Ovary (tissue), 9 donors: ENCODE measurements around the gene TLCD3A. TPM values are rescaled to one million over a fixed set of nuclear protein-coding genes. Genes with fewer than 3 reads are reported as not detected.

ENCODE experiments used
- DNase-seq, 5 donors: peaks; one replicate each; pipeline ENCODE4 v3.0.0-alpha.2; 2019 to 2020
- H3K27ac ChIP-seq, 2 donors: fragments of 200-600 bp; one replicate each; pipeline versions ENCODE4 v1.5.1 to v1.8.0; 2019 to 2022
- H3K27me3 ChIP-seq: fragments of 200-600 bp; one replicate; pipeline ENCODE4 v1.8.0; 2022
- H3K36me3 ChIP-seq: fragments of 200-600 bp; sonication (generic); one replicate; pipeline ENCODE4 v1.5.1; 2019
- H3K4me1 ChIP-seq: one replicate; pipeline ENCODE4 v1.8.1; 2013; ENCODE audit warnings: mild to moderate bottlenecking, moderate library complexity; ENCODE audit not compliant: insufficient read depth
- H3K4me3 ChIP-seq: fragments of 200-600 bp; sonication (generic); one replicate; pipeline ENCODE4 v1.5.1; 2017
- H3K9me3 ChIP-seq, 2 donors: fragments of 200-600 bp in 1 of 2; sonication (generic) in 1 of 2; one replicate each; pipeline versions ENCODE4 v1.5.1 to v1.8.1; 2013 to 2019; ENCODE audit warnings: mild to moderate bottlenecking in 1 of 2, moderate library complexity in 1 of 2
- CTCF ChIP-seq, 3 donors: fragments of 450-650 bp in 2 of 3; fragments of 200-600 bp in 1 of 3; IDR thresholded peaks; one replicate each; pipeline versions ENCODE4 v1.5.1 to v1.8.0; 2016 to 2022; ENCODE audit warnings: antibody characterized with exemption in 3 of 3, mild to moderate bottlenecking in 1 of 3
- EP300 ChIP-seq: sonication (generic); formaldehyde crosslinking; IDR thresholded peaks from one replicate; pipeline ENCODE4 v1.6.1; 2017; ENCODE audit warnings: antibody characterized with exemption
- POLR2A ChIP-seq: fragments of 450-650 bp; IDR thresholded peaks from one replicate; pipeline ENCODE4 v1.6.1; 2017; ENCODE audit warnings: antibody characterized with exemption, mild to moderate bottlenecking, moderate library complexity
- WGBS, 3 donors: extraction: QIAGEN DNeasy Blood & Tissue Kit in 1 of 3; methylation state at CpG; one replicate each; pipeline versions ENCODE4 v1.1.5 to v1.1.7; 2013 to 2017; 5-methylcytosine and 5-hydroxymethylcytosine counted together
- intact Hi-C, 4 donors: fragments of 100-400 bp; cut with DNase I; formaldehyde crosslinking; loops; one replicate each; pipeline versions ENCODE4 v1.11.0 to v1.15.1; 2022 to 2023
- polyA plus RNA-seq, 2 donors: library from polyadenylated mRNA; stranded (reverse); fragments of 200-250 nt in 1 of 2; fragments of 350-450 nt in 1 of 2; fragmentation: Illumina TruSeq in 1 of 2; extraction: RNeasy Lipid Tissue Mini Kit (QIAGEN cat#74804) in 1 of 2; gene quantifications; one replicate each; pipeline ENCODE4 v1.2.3, GENCODE V29; 2013 to 2014
- total RNA-seq, 7 donors: library from RNA; depleted of rRNA in 2 of 7; stranded (reverse); fragments of >200 nt in 2 of 7; fragmentation: NEBNext Ultra II Directional in 3 of 7; extraction: Animal tissue kit (Norgen Biotek cat#: 25700) in 3 of 7; gene quantifications; one replicate each; pipeline versions ENCODE4 v1.1.0 to v1.2.4, GENCODE V29; 2016 to 2023
- donor health status: DM: no; HTN: no; CAD: no; lungs with moderate emphysema.
- donor health status: DM: no; HTN: no; CAD: no.
- donor health status: Bipolar disorder and iron deficiency.
- donor health status: DM: yes; HTN: yes; CAD: no.
- donor health status: DM: no; HTN: no; CAD: no.
- donor health status: DM: yes; HTN: yes; CAD: no.

TLCD3A gene
- total and polyA plus RNA-seq, 9 donors, result 3.0 to 17.8 (median 13.1) TPM

GRCh38 chr17:750431-751037 lies 18.1 kb downstream of the TLCD3A start:
- no peak overlapping the region for H3K4me3 ChIP-seq
- no peak overlapping the region for H3K27ac ChIP-seq
- WGBS, 3 donors, result 67 to 79% (median 71%) methylated on average over 8 of the region's 8 CpGs
- H3K36me3 ChIP-seq, result no peaks in the 10 kb centered on the region
- no peaks in the 10 kb centered on the region for H3K27me3 ChIP-seq
- intact Hi-C loops, result no loop called here
- TF ChIP-seq CTCF (IDR thresholded peaks at IDR 0.05) (no peak), EP300 (no peak), POLR2A (no peak)
- peaks cover 8% of the 10 kb centered on the region for H3K4me1 ChIP-seq
- no peaks in the 10 kb centered on the region for H3K9me3 ChIP-seq
- no peak for DNase-seq

- peak in 1 of 5 donors; percentile 41 for DNase-seq
- Histone ChIP-seq H3K27ac (peak overlapping the region; percentile 45 to 60), H3K4me1 (peaks cover 8% of the 10 kb centered on the region), H3K36me3 (no peaks in the 10 kb centered on the region), H3K9me3 (no peaks in the 10 kb centered on the region), H3K27me3 (no peaks in the 10 kb centered on the region), H3K4me3 (peak overlapping the region; percentile 81)
- TF ChIP-seq CTCF (IDR thresholded peaks at IDR 0.05), result no peak
- TF ChIP-seq POLR2A, result no peak
- TF ChIP-seq EP300, result no peak
- intact Hi-C loops, result no loop called here
- WGBS, 3 donors, result 1 to 2% (median 1%) methylated on average over 25 to 49 of the region's 49 CpGs
Measured at GRCh38 chr17:751269-752001, 19.0 kb downstream of the TLCD3A start.

DNA sequence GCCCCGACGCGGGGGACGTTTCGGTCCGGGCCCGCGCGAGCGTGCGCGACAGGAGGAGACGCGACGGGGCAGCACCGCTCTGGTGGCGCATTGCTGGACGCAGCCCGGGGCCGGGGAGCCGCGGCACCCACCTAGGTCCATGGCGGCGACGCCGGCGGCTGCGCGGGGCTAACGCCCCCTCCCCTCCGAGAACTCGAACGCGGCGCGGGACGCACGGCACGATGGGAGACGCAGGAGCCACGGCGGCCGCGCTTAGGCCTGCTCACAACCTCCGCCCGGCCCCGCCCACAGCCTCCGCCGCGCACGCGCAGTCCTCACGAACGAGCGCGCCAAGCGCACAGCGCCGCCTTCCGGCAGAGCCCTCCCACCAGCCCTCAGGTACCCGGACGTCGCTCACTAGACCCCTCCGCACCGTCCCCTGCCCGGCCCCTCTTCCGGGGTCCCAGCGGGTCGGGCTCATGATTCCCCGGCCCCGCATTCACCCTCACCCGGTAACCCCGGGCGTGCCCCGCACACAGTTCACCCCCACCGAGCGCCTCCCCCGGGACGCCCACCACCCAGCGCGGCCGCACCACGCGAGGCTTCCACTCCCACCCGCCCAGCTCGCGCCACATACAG lies 19.7 kb downstream of the TLCD3A start, which contains the start of gene GEMIN4:
TSS of gene GEMIN4 (minus strand) at position 263 of the 618 bp plus-strand sequence. CDS start at position 141, 122 bp downstream.
- H3K4me3 ChIP-seq, result peak within 1 kb of the TSS; percentile 81
- no peaks in the 10 kb centered on the region for H3K36me3 ChIP-seq
- 0 to 2% (median 1%) methylated on average over 33 to 87 of the region's 87 CpGs for WGBS, 3 donors
- DNase-seq, result peak; percentile 92 to 98 (median 95)
- H3K4me1 ChIP-seq, result peaks cover 8% of the 10 kb centered on the region
- peak within 1 kb of the TSS; percentile 45 to 60 for H3K27ac ChIP-seq
- intact Hi-C loops, result no loop called here
- no peaks in the 10 kb centered on the region for H3K27me3 ChIP-seq
- H3K9me3 ChIP-seq, result no peaks in the 10 kb centered on the region
- TF ChIP-seq POLR2A (peak; percentile 74), CTCF (IDR thresholded peaks at IDR 0.05) (peak; percentile 96 to 99 (median 97)), EP300 (no peak)

DNA sequence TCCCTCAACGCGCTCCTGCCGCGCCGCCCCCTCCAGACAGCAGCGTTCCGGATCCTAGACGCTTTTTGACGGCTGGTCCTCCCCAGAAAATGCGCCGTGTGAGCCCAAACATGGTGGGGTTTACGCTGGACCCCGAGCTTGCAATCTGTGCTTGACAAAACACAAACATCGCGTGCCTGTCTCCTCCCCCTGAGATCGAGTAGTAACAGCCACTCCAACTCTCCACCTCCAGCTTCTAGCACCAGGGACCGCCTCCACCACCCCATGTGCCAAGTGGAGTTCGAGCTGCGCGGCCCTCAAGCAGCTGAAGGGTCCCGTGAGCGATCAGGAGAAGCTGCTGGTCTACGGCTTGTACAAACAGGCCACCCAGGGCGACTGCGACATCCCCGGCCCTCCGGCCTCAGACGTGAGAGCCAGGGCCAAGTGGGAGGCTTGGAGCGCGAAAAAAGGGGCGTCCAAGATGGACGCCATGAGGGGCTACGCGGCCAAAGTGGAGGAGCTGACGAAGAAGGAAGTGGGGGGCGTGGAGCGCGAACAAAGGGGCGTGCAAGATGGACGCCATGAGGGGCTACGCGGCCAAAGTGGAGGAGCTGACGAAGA lies 20.3 kb downstream of the TLCD3A start:
- peak; percentile 73 to 85 (median 78) for DNase-seq
- WGBS, 3 donors, result 23 to 28% (median 27%) methylated on average over 43 of the region's 43 CpGs

More for the DNA sequence above, 20.3 kb downstream of the TLCD3A start:
- intact Hi-C loops, result no loop called here
- Histone ChIP-seq H3K36me3 (no peaks in the 10 kb centered on the region), H3K27me3 (no peaks in the 10 kb centered on the region), H3K27ac (peak overlapping the region; percentile 8 to 60), H3K4me3 (peak overlapping the region; percentile 81), H3K4me1 (peaks cover 8% of the 10 kb centered on the region), H3K9me3 (no peaks in the 10 kb centered on the region)
- no peak for TF ChIP-seq EP300
- no peak for TF ChIP-seq POLR2A
- TF ChIP-seq CTCF (IDR thresholded peaks at IDR 0.05), result no peak
